Breast epithelium (tissue), 3 donors: ENCODE results near the gene MYH9.
"Not testable (repeated sequence)": the region's sequence is repeated elsewhere in the genome, so short reads cannot be mapped to it uniquely, and the experiment has no call there.

Experiments
- POLR2A ChIP-seq: fragments of 450-650 bp; IDR thresholded peaks from one replicate; pipeline ENCODE4 v1.6.1; 2016; ENCODE audit warnings: antibody characterized with exemption, mild to moderate bottlenecking, moderate library complexity
- TF ChIP-seq, protein P1 (sequence below), 3 donors: fragments of 450-650 bp; IDR thresholded peaks; one replicate each; pipeline ENCODE4 v1.5.1; 2016 to 2017; ENCODE audit warnings: antibody characterized with exemption in 3 of 3, mild to moderate bottlenecking in 3 of 3, moderate library complexity in 3 of 3

DNA sequence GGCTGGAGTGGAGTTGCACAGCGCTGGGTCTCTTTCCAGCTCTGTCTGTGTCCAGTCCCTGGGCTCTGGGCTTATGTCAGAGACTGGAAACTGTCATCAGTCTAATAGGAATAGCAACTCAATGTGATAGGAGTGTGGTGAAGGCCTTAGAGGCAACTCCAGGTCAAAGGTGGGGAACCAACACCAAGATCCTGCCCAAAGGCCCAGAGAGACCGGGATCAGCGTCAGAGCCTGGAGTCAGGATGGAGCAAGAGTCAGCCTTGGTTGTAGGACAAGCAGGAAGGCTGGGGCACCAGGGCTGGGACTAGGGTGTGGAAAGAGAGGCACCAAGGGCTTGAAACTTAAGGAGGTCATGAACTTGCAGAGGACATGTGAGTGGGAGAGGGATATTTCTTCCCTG lies 125.5 kb downstream of the MYH9 start:
- TF ChIP-seq, protein P1, sequence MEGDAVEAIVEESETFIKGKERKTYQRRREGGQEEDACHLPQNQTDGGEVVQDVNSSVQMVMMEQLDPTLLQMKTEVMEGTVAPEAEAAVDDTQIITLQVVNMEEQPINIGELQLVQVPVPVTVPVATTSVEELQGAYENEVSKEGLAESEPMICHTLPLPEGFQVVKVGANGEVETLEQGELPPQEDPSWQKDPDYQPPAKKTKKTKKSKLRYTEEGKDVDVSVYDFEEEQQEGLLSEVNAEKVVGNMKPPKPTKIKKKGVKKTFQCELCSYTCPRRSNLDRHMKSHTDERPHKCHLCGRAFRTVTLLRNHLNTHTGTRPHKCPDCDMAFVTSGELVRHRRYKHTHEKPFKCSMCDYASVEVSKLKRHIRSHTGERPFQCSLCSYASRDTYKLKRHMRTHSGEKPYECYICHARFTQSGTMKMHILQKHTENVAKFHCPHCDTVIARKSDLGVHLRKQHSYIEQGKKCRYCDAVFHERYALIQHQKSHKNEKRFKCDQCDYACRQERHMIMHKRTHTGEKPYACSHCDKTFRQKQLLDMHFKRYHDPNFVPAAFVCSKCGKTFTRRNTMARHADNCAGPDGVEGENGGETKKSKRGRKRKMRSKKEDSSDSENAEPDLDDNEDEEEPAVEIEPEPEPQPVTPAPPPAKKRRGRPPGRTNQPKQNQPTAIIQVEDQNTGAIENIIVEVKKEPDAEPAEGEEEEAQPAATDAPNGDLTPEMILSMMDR (IDR thresholded peaks at IDR 0.05): not testable (repeated sequence)
- not testable (repeated sequence) for TF ChIP-seq POLR2A
